Spleen (tissue), 7 donors: ENCODE results near the gene LTB.

Source experiments
- CTCF ChIP-seq, 11 experiments: fragments of 200-600 bp in 7 of 11; fragments of 450-650 bp in 4 of 11; sonication (generic) in 4 of 11; IDR thresholded peaks in 8 of 11; conservative IDR thresholded peaks in 3 of 11; 1 replicate in 7 of 11; 2 replicates in 4 of 11; pipeline versions ENCODE4 v1.4.0 to v1.8.0; 2016 to 2021; ENCODE audit warnings: antibody characterized with exemption in 11 of 11, inconsistent platforms in 4 of 11, mild to moderate bottlenecking in 1 of 11
- POLR2A ChIP-seq, 3 donors: fragments of 450-650 bp; IDR thresholded peaks; one replicate each; pipeline ENCODE4 v1.5.1; 2017; ENCODE audit warnings: antibody characterized with exemption in 3 of 3, mild to moderate bottlenecking in 1 of 3
- POLR2AphosphoS5 ChIP-seq, 3 donors: sonication (generic); formaldehyde crosslinking; IDR thresholded peaks; one replicate each; pipeline ENCODE4 v1.5.1; 2017; ENCODE audit warnings: antibody characterized with exemption in 3 of 3
- donor health status: DM: no; HTN: no; CAD: no; lungs with moderate emphysema.
- donor health status: DM: no; HTN: no; CAD: no.
- donor health status: DM: no; HTN: no; CAD: no.

DNA sequence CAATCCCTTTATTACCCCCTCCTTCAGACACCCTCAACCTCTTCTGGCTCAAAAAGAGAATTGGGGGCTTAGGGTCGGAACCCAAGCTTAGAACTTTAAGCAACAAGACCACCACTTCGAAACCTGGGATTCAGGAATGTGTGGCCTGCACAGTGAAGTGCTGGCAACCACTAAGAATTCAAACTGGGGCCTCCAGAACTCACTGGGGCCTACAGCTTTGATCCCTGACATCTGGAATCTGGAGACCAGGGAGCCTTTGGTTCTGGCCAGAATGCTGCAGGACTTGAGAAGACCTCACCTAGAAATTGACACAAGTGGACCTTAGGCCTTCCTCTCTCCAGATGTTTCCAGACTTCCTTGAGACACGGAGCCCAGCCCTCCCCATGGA is 4.7 kb downstream of the LTB start:
- TF ChIP-seq CTCF (IDR thresholded peaks at IDR 0.05 in 8 of 11, conservative IDR thresholded peaks at IDR 0.05 in 3 of 11) (no peak), POLR2AphosphoS5 (IDR thresholded peaks at IDR 0.05) (no peak), POLR2A (IDR thresholded peaks at IDR 0.05) (no peak)
